HL-60/S4 treated with phorbol 12-myristate 13-acetate at 8.2 ng/mL for 4 days and 3 days (cell line): Measurements from ENCODE around the gene AGPAT1.
"Not testable (repeated sequence)": the region's sequence is repeated elsewhere in the genome, so short reads cannot be mapped to it uniquely, and the experiment has no call there.

Experiments used
- in situ Hi-C: fragments of 300-500 bp; cut with MboI; formaldehyde crosslinking; loops from 2 replicates; pipeline ENCODE4 v1.15.0; 2022; ENCODE audit warnings: low sequenced_read_pairs

Gene AGPAT1

DNA sequence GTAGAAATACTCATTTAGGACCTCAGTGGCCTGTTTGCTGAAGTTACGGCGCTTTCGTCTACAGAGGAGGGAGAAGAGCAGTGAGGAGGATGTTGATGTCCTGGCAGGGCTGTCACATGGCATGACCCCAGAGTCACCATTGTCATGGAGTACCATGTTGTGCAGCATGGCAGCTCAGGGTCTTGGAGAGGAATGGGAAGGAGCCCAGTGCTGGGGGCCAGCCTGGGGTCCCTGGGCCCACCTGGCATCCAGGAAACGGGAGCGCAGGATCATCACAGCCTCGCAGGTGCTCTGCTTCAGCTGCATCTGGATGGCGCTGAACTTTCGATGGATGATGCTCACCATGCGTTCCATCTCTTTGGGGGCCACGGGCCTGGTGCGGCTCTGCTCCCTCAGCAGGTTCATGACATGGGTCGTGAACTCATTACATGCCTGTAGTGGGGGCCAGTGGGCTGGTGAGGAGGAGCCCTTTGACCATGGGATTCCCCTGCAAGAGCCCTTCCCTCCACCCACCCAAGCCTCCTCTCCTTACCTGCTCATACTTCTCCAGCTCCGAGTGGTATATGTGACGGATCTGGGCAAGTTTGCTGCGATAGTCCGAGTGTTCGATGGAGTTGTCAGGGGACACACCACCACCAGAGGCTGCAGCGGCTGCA is 12.0 kb upstream of the AGPAT1 start:
- in situ Hi-C loops: not testable (repeated sequence)

DNA sequence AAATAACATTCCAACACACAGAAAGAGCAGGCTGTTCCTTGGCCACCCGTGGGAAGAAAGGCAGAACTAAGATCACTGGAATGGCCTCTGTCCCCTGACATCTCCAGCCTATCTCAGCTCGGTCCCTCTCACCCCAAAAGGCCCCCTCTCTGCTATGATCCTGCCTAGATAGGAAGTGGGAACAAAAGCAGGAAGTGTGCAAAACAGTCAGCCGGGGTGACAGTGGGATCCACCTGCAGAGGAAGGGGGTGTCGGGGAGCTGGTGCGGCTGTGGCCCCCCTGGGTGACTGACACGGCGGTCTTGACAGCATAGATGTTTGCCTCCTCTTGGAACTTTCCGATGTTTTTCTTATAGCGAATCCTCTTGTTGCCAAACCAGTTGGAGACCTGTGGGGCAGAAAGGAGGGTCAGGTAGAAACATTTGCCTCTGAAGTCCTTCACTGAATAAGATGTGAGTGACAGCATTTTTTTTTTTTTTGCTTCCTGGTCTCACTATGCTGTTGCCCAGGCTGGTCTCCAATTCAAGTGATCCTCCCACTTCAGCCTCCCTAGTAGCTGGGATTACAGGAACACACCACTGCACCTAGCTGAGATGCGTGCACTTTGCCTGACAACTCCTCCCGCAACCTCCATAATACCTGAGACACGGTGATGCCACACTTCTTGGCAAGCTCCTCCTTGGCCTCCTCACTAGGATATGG is 11.3 kb upstream of the AGPAT1 start:
- in situ Hi-C loops: no loop called here

DNA sequence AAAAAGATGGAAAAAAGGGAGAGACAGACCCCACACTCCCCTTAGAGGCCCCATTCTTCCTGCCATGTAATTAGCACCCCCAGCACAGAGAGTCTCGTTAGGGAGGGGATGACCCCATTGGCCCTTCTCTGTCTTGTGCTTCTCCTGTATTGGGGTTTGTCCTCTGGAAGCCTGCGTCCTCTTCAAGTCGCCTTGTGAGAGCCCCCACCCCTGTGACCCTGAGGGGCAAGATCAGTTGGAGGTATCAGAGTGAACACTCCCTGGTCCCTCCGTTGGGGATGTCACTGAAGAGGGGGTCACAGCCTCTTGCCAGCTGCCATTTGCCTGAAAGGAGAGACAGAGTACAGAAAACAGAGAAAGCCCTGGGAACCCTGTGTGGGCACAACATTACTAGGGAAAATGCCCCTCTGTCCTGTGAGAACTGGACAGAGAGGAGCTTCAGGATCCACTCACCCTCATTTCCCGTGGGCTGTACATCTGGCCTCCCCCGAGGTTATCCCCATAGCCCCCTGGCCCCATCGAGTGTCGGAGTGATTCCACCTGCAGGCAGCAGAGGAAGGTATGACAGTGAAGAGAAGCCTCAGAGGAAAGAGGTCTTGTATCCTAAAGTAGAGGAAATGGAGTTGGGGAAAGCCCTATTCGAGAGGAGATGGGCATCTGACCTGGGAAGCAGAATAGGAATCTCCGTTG is 10.4 kb upstream of the AGPAT1 start:
- in situ Hi-C loops: not testable (repeated sequence)

- in situ Hi-C loops: not testable (repeated sequence)
These were observed 9.8 kb upstream of the AGPAT1 start for GRCh38 chr6:32185681-32186131.

DNA sequence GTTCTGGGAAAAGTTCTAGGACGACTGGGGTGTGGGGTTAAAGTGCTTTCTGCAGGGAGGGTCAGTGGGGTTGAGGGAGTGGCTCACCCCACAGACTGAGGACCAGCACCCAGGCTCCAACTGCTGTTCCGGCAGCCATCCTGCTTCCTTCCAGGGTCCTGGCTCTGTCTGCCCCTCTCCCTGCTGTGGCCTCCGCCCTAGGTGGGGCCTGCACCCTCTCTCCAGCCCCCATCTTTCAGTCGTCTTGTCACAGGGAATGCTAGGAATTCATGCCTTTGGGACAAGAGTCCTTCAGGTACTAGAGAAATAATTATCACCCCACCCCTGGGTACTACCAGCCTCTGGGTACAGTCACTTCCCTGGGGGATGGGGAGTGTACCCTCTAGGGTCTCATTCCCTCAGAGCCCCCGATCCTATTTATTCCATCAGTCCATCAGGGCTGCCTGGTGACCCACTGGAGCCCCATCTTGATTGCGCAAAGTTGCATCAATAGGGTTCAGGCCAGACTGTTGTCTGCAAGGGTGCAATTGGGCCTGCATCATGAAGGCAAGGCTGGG is 8.3 kb upstream of the AGPAT1 start, which contains the start of gene AGER:
Gene AGER (minus strand): TSS at position 170 of the 557 bp plus-strand sequence. CDS start 31 bp downstream, at position 139.
- in situ Hi-C loops: no loop called here

- in situ Hi-C loops: no loop called here
These were observed 7.7 kb upstream of the AGPAT1 start for GRCh38 chr6:32183483-32184083.

GRCh38 chr6:32183030-32183429 is 7.1 kb upstream of the AGPAT1 start:
- in situ Hi-C loops: no loop called here

DNA sequence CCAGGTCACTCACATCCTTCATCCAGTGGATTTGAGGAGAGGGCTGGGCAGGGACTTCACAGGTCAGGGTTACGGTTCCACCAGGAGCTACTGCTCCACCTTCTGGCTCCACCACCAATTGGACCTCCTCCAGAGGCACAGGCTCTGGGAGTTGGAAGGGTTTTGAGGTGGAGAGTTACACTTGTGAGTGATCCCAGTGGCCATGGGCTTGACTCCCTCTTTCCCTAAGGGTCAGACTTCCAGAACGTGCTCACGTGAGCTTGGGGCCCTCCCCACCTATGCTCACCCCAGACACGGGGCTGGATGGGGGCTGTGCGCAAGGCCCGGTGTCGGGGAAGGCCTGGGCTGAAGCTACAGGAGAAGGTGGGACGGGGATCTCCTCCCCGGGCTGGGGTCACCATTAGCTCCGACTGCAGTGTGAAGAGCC is 6.7 kb upstream of the AGPAT1 start:
- in situ Hi-C loops: no loop called here

GRCh38 chr6:32181915-32182529 is 6.1 kb upstream of the AGPAT1 start:
- in situ Hi-C loops: no loop called here

DNA sequence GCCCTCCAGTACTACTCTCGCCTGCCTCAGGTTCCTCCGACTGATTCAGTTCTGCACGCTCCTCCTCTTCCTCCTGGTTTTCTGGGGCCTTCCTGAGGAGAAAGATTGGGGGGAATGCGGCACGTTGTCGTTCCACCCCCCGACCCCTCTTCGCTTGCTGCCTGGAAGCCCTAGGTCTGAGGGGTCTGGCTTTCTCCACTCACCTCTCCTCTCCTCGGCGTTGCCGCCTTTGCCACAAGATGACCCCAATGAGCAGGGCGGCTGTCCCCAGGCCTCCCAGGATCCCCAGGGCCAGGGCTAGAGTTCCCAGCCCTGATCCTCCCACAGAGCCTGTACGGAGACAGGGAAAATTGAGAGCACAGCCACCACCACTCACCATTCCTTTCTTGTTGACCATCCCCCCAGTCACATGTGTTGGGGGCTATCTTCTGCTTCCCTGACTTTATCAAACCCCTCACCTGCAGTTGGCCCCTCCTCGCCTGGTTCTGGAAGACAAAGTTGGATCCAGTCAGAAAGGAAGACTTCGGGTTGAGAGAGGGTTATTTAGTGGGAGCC is 5.3 kb upstream of the AGPAT1 start:
- in situ Hi-C loops: no loop called here

DNA sequence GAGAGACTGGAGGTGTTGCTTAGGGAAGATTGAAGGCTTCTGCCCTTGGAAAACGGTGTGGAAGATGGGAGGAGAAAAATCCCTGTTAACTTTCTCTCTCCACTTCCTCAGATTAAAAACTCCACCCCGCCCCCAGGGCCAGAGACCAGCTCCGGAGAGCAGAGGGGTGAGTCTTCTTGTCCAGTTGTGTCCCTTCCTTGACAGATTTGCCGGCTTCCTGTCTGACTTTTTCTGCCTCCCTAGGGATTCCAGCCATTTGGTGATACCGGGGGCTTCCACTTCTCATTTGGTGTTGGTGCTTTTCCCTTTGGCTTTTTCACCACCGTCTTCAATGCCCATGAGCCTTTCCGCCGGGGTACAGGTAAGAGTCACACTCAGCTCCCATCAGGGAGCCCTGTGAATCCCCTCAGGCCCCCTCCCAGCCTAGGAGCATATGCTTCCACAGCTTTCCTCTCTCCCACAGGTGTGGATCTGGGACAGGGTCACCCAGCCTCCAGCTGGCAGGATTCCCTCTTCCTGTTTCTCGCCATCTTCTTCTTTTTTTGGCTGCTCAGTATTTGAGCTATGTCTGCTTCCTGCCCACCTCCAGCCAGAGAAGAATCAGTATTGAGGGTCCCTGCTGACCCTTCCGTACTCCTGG is 4.0 kb upstream of the AGPAT1 start:
- in situ Hi-C loops: no loop called here

DNA sequence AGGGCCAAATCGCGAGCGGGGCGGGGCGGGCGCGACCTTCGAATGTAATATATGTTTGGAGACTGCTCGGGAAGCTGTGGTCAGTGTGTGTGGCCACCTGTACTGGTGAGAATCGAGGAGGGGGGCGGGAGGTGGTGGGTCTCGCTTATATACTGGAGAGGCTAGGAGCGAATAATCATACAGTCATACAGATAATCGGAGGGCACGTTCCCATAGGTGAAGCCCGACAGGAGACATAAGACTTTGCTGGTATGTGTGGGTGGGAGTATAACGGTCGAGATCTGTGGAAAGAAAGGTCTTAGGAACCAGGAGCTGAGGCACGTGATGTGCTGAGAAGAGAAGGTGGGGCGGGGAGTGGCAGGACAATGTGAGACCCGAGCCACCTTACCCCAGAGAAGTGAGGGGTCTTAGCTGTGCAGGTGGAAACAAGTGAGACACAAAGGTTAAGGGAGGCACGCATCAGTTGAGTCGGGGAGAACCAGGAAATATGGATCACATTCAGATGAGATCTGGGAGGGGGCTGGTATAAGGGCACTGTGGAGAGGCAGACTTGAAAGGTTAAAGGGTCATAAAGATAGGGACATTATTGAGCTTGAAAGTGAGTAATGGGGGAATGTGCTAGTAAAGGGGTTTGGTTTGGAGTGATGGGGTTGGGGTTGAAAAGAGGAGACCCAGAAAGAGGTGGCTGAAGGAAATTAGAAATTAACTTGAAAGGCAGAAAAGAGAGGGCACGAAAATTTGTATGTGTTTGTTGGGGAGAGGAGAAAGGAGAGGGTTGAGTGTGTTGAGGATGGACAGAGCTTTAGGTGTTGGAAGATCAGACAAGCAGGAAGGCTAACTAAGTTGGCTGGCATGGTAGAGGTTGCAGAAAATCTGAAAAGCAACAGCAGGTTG is 2.9 kb upstream of the AGPAT1 start:
- in situ Hi-C loops: no loop called here

- in situ Hi-C loops: no loop called here
These were observed 2.1 kb upstream of the AGPAT1 start, which contains the start of gene RNF5 for GRCh38 chr6:32177788-32178546. Gene RNF5 (plus strand): TSS chr6:32178405. CDS start chr6:32178512, 107 bp downstream.

DNA sequence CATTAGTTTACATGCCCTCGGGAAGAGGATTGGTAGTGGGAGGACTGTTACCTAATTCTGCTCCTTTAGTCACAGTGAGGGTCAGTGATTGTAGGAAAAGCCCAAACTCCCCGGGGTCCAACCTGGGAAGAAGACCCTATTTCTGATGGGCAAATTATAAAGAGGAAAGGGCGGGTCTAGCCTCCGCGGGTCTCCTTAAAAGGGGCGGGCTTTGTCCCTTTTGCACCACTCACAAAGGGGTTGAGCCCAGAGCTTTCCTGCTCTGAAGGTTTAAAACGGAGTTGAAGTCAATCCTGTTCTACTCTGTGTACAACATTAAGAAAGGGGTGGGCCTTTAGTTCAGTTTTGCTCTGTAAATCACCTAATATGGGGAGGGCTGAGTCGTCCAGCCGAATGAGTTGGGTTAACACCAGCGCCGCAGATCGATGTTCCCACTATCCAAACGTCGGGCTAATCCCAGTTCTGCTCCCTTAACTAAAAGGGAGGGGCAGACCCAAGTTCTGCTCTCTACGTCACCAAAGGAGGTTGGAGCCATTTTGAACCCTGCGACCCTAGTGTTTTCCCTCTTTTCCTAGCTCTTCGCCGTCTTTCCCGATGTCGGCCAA is 1.4 kb upstream of the AGPAT1 start:
- in situ Hi-C loops: no loop called here

- in situ Hi-C loops: no loop called here
These were observed 745 bp upstream of the AGPAT1 start for GRCh38 chr6:32176476-32177182.

GRCh38 chr6:32175322-32175710 is 568 bp downstream of the AGPAT1 start:
- in situ Hi-C loops: no loop called here

GRCh38 chr6:32174416-32174815 is 1.5 kb downstream of the AGPAT1 start:
- in situ Hi-C loops: no loop called here
